ENCODE measurements around the gene MARCHF10.

MARCHF10 gene

GRCh38 chr17:62749926-62750325, 58.2 kb downstream of the MARCHF10 start:
- no peak overlapping the region for H3K4me3 ChIP-seq (ENCODE audit: low read length in 2 of 2)
- H3K9ac ChIP-seq (ENCODE audit: low read depth, low read length, poor library complexity), result no peak overlapping the region
- no peak overlapping the region for H3K27ac ChIP-seq (replicated peaks; ENCODE audit: low read length)
- WGBS, 2 donors (ENCODE audit: extremely low coverage in 2 of 2, insufficient read length in 2 of 2, insufficient replicate concordance in 1 of 2), result no CpG with 5 or more reads among the region's 17 CpGs
- H3K4me2 ChIP-seq (ENCODE audit: insufficient read depth, low read length, poor library complexity, severe bottlenecking), result no peak overlapping the region
- no peak overlapping the region for H3K23ac ChIP-seq (ENCODE audit: low read depth, low read length, poor library complexity)
- H3K79me1 ChIP-seq (ENCODE audit: low read depth, low read length), result no peaks in the 10 kb centered on the region
- H4K91ac ChIP-seq (ENCODE audit: low read depth, low read length, poor library complexity), result no peak overlapping the region
- peaks cover 6 to 9% of the 10 kb centered on the region in 2 donors for H3K4me1 ChIP-seq (ENCODE audit: control insufficient read depth in 2 of 2, insufficient read depth in 1 of 2, low read depth in 1 of 2, low read length in 2 of 2)
- H2AK5ac ChIP-seq (ENCODE audit: low read depth, low read length), result peak overlapping the region; percentile 65
- H3K27me3 ChIP-seq (ENCODE audit: control insufficient read depth in 3 of 3, insufficient read depth in 3 of 3, low read depth in 1 of 3, low read length in 3 of 3), result peaks cover 0 to 33% (median 0%) of the 10 kb centered on the region in 3 experiments
- H2BK120ac ChIP-seq (ENCODE audit: low read depth, low read length), result no peak overlapping the region
- peak overlapping the region; percentile 75 for H2AFZ ChIP-seq (ENCODE audit: low read length)
- no peak overlapping the region for H3K14ac ChIP-seq (ENCODE audit: low read length)
- no peak for DNase-seq (ENCODE audit: low spot score)
- H3K36me3 ChIP-seq (replicated peaks in 1 of 2; ENCODE audit: control insufficient read depth in 2 of 2, insufficient read depth in 2 of 2, low read length in 2 of 2), result no peaks in the 10 kb centered on the region
- H2BK5ac ChIP-seq (ENCODE audit: low read length), result no peak overlapping the region
- no peak overlapping the region for H3K4ac ChIP-seq (ENCODE audit: low read length)
- H2BK12ac ChIP-seq (ENCODE audit: low read length), result no peak overlapping the region
- no peak overlapping the region for H2BK15ac ChIP-seq (ENCODE audit: low read length)
- H3K9me3 ChIP-seq (replicated peaks in 1 of 2; ENCODE audit: control insufficient read depth in 2 of 2, insufficient read depth in 1 of 2, low read depth in 1 of 2, low read length in 2 of 2), result no peaks in the 10 kb centered on the region
- peak overlapping the region; percentile 80 for H3K18ac ChIP-seq (ENCODE audit: low read length)
- no peak overlapping the region for H4K8ac ChIP-seq (ENCODE audit: low read depth, low read length)

DNA sequence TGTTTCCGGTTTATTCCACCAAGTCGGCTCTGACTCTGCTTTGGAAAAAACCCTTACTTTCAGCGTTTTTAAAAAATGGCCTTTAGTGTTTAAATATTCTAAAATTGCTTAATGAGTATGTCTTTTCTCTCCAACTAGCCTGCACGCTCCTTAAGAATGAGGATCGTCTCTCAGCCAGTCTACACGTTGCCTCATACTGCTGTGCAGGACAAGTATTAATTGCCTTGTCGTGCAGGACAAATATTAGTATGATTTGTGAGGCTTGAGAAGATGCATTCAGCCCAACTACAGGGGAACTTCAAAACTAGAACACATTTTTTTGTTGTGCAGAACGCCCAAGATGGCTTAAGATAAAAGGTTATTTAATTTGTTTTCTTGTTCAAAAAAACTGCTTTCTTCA, 61.2 kb downstream of the MARCHF10 start:
- H3K4me1 ChIP-seq (ENCODE audit: control insufficient read depth in 2 of 2, insufficient read depth in 1 of 2, low read depth in 1 of 2, low read length in 2 of 2), result peaks cover 6 to 9% of the 10 kb centered on the region in 2 donors
- no peak for DNase-seq (ENCODE audit: low spot score)
- no peak overlapping the region for H3K18ac ChIP-seq (ENCODE audit: low read length)
- no peak overlapping the region for H2BK12ac ChIP-seq (ENCODE audit: low read length)
- H3K79me1 ChIP-seq (ENCODE audit: low read depth, low read length), result no peaks in the 10 kb centered on the region
- no peak overlapping the region for H4K8ac ChIP-seq (ENCODE audit: low read depth, low read length)
- no peak overlapping the region for H3K4me3 ChIP-seq (ENCODE audit: low read length in 2 of 2)
- H2BK120ac ChIP-seq (ENCODE audit: low read depth, low read length), result no peak overlapping the region
- no peak overlapping the region for H2AFZ ChIP-seq (ENCODE audit: low read length)
- no peaks in the 10 kb centered on the region for H3K9me3 ChIP-seq (replicated peaks in 1 of 2; ENCODE audit: control insufficient read depth in 2 of 2, insufficient read depth in 1 of 2, low read depth in 1 of 2, low read length in 2 of 2)
- no peak overlapping the region for H2AK5ac ChIP-seq (ENCODE audit: low read depth, low read length)
- H3K4me2 ChIP-seq (ENCODE audit: insufficient read depth, low read length, poor library complexity, severe bottlenecking), result no peak overlapping the region
- no peak overlapping the region for H4K91ac ChIP-seq (ENCODE audit: low read depth, low read length, poor library complexity)
- H3K4ac ChIP-seq (ENCODE audit: low read length), result no peak overlapping the region
- H3K14ac ChIP-seq (ENCODE audit: low read length), result no peak overlapping the region
- peaks cover 0 to 29% (median 0%) of the 10 kb centered on the region in 3 experiments for H3K27me3 ChIP-seq (ENCODE audit: control insufficient read depth in 3 of 3, insufficient read depth in 3 of 3, low read depth in 1 of 3, low read length in 3 of 3)
- H3K27ac ChIP-seq (replicated peaks; ENCODE audit: low read length), result no peak overlapping the region
- no CpG with 5 or more reads among the region's 8 CpGs for WGBS, 2 donors (ENCODE audit: extremely low coverage in 2 of 2, insufficient read length in 2 of 2, insufficient replicate concordance in 1 of 2)
- no peaks in the 10 kb centered on the region for H3K36me3 ChIP-seq (replicated peaks in 1 of 2; ENCODE audit: control insufficient read depth in 2 of 2, insufficient read depth in 2 of 2, low read length in 2 of 2)
- H3K9ac ChIP-seq (ENCODE audit: low read depth, low read length, poor library complexity), result no peak overlapping the region
- no peak overlapping the region for H2BK5ac ChIP-seq (ENCODE audit: low read length)
- H2BK15ac ChIP-seq (ENCODE audit: low read length), result no peak overlapping the region
- no peak overlapping the region for H3K23ac ChIP-seq (ENCODE audit: low read depth, low read length, poor library complexity)

GRCh38 chr17:62745806-62746205, 62.3 kb downstream of the MARCHF10 start:
- Histone ChIP-seq H4K8ac (ENCODE audit: low read depth, low read length) (no peak overlapping the region), H3K4me1 (ENCODE audit: control insufficient read depth in 2 of 2, insufficient read depth in 1 of 2, low read depth in 1 of 2, low read length in 2 of 2) (peaks cover 6 to 7% of the 10 kb centered on the region in 2 donors), H2AFZ (ENCODE audit: low read length) (no peak overlapping the region), H2BK15ac (ENCODE audit: low read length) (no peak overlapping the region), H2BK5ac (ENCODE audit: low read length) (no peak overlapping the region), H3K79me1 (ENCODE audit: low read depth, low read length) (no peaks in the 10 kb centered on the region), H3K14ac (ENCODE audit: low read length) (no peak overlapping the region), H3K9ac (ENCODE audit: low read depth, low read length, poor library complexity) (no peak overlapping the region), H4K91ac (ENCODE audit: low read depth, low read length, poor library complexity) (no peak overlapping the region), H2BK120ac (ENCODE audit: low read depth, low read length) (no peak overlapping the region), H2BK12ac (ENCODE audit: low read length) (no peak overlapping the region), H2AK5ac (ENCODE audit: low read depth, low read length) (no peak overlapping the region), H3K27ac (replicated peaks; ENCODE audit: low read length) (no peak overlapping the region), H3K27me3 (ENCODE audit: control insufficient read depth in 3 of 3, insufficient read depth in 3 of 3, low read depth in 1 of 3, low read length in 3 of 3) (peaks cover 0 to 29% (median 0%) of the 10 kb centered on the region in 3 experiments), H3K4me2 (ENCODE audit: insufficient read depth, low read length, poor library complexity, severe bottlenecking) (no peak overlapping the region), H3K9me3 (replicated peaks in 1 of 2; ENCODE audit: control insufficient read depth in 2 of 2, insufficient read depth in 1 of 2, low read depth in 1 of 2, low read length in 2 of 2) (no peaks in the 10 kb centered on the region), H3K36me3 (replicated peaks in 1 of 2; ENCODE audit: control insufficient read depth in 2 of 2, insufficient read depth in 2 of 2, low read length in 2 of 2) (no peaks in the 10 kb centered on the region), H3K23ac (ENCODE audit: low read depth, low read length, poor library complexity) (no peak overlapping the region), H3K4ac (ENCODE audit: low read length) (no peak overlapping the region), H3K4me3 (ENCODE audit: low read length in 2 of 2) (no peak overlapping the region), H3K18ac (ENCODE audit: low read length) (no peak overlapping the region)
- DNase-seq (ENCODE audit: low spot score), result no peak
- WGBS, 2 donors (ENCODE audit: extremely low coverage in 2 of 2, insufficient read length in 2 of 2, insufficient replicate concordance in 1 of 2), result no CpG with 5 or more reads among the region's 7 CpGs

DNA sequence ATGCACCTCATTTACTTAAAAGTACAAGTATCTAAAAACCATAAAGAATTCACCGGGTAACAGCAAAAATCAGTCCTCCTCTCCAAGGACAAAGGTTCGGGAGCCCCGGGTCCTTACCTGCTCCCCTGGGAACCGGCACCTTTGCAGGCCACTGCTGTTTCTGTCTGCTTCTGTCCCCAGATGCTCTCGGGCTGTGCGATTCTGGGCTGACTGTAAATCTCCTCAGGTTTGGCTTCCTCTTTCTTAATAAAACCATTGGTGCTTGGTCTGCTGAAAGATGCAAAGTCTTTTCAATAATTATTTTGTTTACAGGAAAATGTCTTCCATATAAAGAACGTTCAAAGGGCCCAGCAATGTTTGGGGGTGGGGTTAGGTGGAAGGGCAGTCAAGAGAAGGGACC, 63.9 kb downstream of the MARCHF10 start:
- no peak overlapping the region for H2AFZ ChIP-seq (ENCODE audit: low read length)
- H3K23ac ChIP-seq (ENCODE audit: low read depth, low read length, poor library complexity), result no peak overlapping the region
- peaks cover 0 to 17% (median 0%) of the 10 kb centered on the region in 3 experiments for H3K27me3 ChIP-seq (ENCODE audit: control insufficient read depth in 3 of 3, insufficient read depth in 3 of 3, low read depth in 1 of 3, low read length in 3 of 3)
- H3K27ac ChIP-seq (replicated peaks; ENCODE audit: low read length), result no peak overlapping the region
- H3K4me3 ChIP-seq (ENCODE audit: low read length in 2 of 2), result no peak overlapping the region
- no peak overlapping the region for H3K18ac ChIP-seq (ENCODE audit: low read length)
- H4K91ac ChIP-seq (ENCODE audit: low read depth, low read length, poor library complexity), result no peak overlapping the region
- no peak overlapping the region for H2BK12ac ChIP-seq (ENCODE audit: low read length)
- H3K4me1 ChIP-seq (ENCODE audit: control insufficient read depth in 2 of 2, insufficient read depth in 1 of 2, low read depth in 1 of 2, low read length in 2 of 2), result peaks cover 4 to 6% of the 10 kb centered on the region in 2 donors
- H2AK5ac ChIP-seq (ENCODE audit: low read depth, low read length), result no peak overlapping the region
- no peak overlapping the region for H3K9ac ChIP-seq (ENCODE audit: low read depth, low read length, poor library complexity)
- no peak overlapping the region for H2BK15ac ChIP-seq (ENCODE audit: low read length)
- H3K4ac ChIP-seq (ENCODE audit: low read length), result no peak overlapping the region
- no peak overlapping the region for H4K8ac ChIP-seq (ENCODE audit: low read depth, low read length)
- H3K14ac ChIP-seq (ENCODE audit: low read length), result no peak overlapping the region
- H2BK120ac ChIP-seq (ENCODE audit: low read depth, low read length), result no peak overlapping the region
- no peaks in the 10 kb centered on the region for H3K36me3 ChIP-seq (replicated peaks in 1 of 2; ENCODE audit: control insufficient read depth in 2 of 2, insufficient read depth in 2 of 2, low read length in 2 of 2)
- WGBS, 2 donors (ENCODE audit: extremely low coverage in 2 of 2, insufficient read length in 2 of 2, insufficient replicate concordance in 1 of 2), result no CpG with 5 or more reads among the region's 7 CpGs
- DNase-seq (ENCODE audit: low spot score), result no peak
- no peaks in the 10 kb centered on the region for H3K9me3 ChIP-seq (replicated peaks in 1 of 2; ENCODE audit: control insufficient read depth in 2 of 2, insufficient read depth in 1 of 2, low read depth in 1 of 2, low read length in 2 of 2)
- no peak overlapping the region for H3K4me2 ChIP-seq (ENCODE audit: insufficient read depth, low read length, poor library complexity, severe bottlenecking)
- H3K79me1 ChIP-seq (ENCODE audit: low read depth, low read length), result no peaks in the 10 kb centered on the region
- no peak overlapping the region for H2BK5ac ChIP-seq (ENCODE audit: low read length)
